ENCODE results near the gene MYO1D.
A peak's percentile ranks its signal among the peaks of the same experiment; 100 is the strongest.

The MYO1D gene

DNA sequence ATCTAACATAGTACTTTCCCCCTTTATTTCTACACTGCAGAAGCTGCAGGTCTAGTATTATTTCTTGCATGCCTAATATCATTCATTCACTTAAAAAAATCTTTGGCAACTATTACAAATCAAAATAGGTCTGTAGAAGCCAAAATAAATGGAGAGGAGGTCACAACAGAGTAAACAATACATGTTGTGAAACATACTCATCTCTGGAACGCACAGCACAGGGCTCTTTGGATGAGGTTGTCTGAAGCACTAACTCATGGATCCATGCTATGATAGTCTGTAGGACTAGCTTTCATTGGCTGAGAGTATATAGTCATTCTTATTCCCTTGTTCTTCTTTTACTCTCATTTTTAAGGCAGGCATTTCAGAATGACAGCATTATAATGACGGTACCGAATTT is 21.3 kb downstream of the MYO1D start:
- H3K4me3 ChIP-seq (ENCODE audit: low read length) = no peak overlapping the region

DNA sequence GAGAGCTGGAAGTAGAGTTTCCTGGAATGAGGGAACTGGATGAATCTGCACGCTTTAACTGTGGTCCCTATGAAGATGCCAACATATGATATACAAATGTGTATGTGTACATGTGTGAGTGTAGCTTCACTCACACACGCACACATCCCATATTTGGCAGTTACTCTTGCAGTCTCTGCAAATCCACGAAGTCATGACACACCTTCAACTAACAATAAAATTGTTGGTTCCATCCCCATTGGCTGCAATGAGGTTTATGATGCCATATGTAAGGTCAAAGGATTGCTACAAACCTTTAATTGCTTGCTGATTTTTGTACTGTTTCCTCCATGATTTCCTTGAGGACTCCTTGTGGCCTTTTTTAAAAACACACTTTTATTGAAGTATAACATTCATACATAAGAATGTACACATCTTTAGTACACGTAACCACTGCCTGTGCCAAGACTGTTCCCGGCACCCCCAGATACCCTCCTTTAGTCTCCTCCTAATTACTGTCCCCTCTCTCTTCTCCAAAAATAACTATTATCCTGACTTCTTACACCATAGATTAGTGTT is 22.0 kb downstream of the MYO1D start:
- no peak overlapping the region for H3K27ac ChIP-seq (ENCODE audit: low read length)
- no peak overlapping the region for H3K4me2 ChIP-seq (ENCODE audit: low read depth, low read length)
- H2AFZ ChIP-seq (ENCODE audit: low read length) = no peak overlapping the region
- no peaks in the 10 kb centered on the region for H3K36me3 ChIP-seq (replicated peaks; ENCODE audit: insufficient read depth, low read length)
- H3K79me2 ChIP-seq (ENCODE audit: low read length) = peaks cover 97% of the 10 kb centered on the region
- H3K9ac ChIP-seq (ENCODE audit: low read length) = no peak overlapping the region
- no peaks in the 10 kb centered on the region for H3K27me3 ChIP-seq (replicated peaks; ENCODE audit: insufficient read depth, low read length)
- H3K9me3 ChIP-seq (replicated peaks; ENCODE audit: insufficient read depth, low read length) = no peaks in the 10 kb centered on the region
- TF ChIP-seq, protein P1, sequence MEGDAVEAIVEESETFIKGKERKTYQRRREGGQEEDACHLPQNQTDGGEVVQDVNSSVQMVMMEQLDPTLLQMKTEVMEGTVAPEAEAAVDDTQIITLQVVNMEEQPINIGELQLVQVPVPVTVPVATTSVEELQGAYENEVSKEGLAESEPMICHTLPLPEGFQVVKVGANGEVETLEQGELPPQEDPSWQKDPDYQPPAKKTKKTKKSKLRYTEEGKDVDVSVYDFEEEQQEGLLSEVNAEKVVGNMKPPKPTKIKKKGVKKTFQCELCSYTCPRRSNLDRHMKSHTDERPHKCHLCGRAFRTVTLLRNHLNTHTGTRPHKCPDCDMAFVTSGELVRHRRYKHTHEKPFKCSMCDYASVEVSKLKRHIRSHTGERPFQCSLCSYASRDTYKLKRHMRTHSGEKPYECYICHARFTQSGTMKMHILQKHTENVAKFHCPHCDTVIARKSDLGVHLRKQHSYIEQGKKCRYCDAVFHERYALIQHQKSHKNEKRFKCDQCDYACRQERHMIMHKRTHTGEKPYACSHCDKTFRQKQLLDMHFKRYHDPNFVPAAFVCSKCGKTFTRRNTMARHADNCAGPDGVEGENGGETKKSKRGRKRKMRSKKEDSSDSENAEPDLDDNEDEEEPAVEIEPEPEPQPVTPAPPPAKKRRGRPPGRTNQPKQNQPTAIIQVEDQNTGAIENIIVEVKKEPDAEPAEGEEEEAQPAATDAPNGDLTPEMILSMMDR (IDR thresholded peaks at IDR 0.05; ENCODE audit: low read length) = peak; percentile 11; the same call in 1 of the 2 replicates
- no peak for TF ChIP-seq EZH2phosphoT487 (IDR thresholded peaks at IDR 0.05; ENCODE audit: low read length)
- H3F3A ChIP-seq (ENCODE audit: insufficient read depth, low read length) = no peaks in the 10 kb centered on the region; the same call in 1 of the 2 replicates
- H3K9me2 ChIP-seq (replicated peaks; ENCODE audit: insufficient read depth, low read length) = no peaks in the 10 kb centered on the region
- H4K20me1 ChIP-seq (ENCODE audit: insufficient read depth, low read length) = no peaks in the 10 kb centered on the region
- no peak for DNase-seq
- H3K4me1 ChIP-seq (ENCODE audit: low read length) = peaks cover 8% of the 10 kb centered on the region
- no peak overlapping the region for H3K4me3 ChIP-seq (ENCODE audit: low read length)

More for the DNA sequence above, 21.3 kb downstream of the MYO1D start:
- peaks cover 3% of the 10 kb centered on the region; the same call in 1 of the 2 replicates for H3F3A ChIP-seq (ENCODE audit: insufficient read depth, low read length)
- H3K36me3 ChIP-seq (replicated peaks; ENCODE audit: insufficient read depth, low read length) = no peaks in the 10 kb centered on the region
- no peak overlapping the region for H3K9ac ChIP-seq (ENCODE audit: low read length)
- H3K9me3 ChIP-seq (replicated peaks; ENCODE audit: insufficient read depth, low read length) = no peaks in the 10 kb centered on the region
- no peak for DNase-seq
- H3K27me3 ChIP-seq (replicated peaks; ENCODE audit: insufficient read depth, low read length) = no peaks in the 10 kb centered on the region
- H3K4me1 ChIP-seq (ENCODE audit: low read length) = peaks cover 16% of the 10 kb centered on the region
- H4K20me1 ChIP-seq (ENCODE audit: insufficient read depth, low read length) = no peaks in the 10 kb centered on the region
- no peak overlapping the region for H3K27ac ChIP-seq (ENCODE audit: low read length)
- H3K4me2 ChIP-seq (ENCODE audit: low read depth, low read length) = no peak overlapping the region
- no peak overlapping the region for H2AFZ ChIP-seq (ENCODE audit: low read length)
- TF ChIP-seq, protein P1 (IDR thresholded peaks at IDR 0.05; ENCODE audit: low read length) = no peak
- peaks cover 97% of the 10 kb centered on the region for H3K79me2 ChIP-seq (ENCODE audit: low read length)
- H3K9me2 ChIP-seq (replicated peaks; ENCODE audit: insufficient read depth, low read length) = no peaks in the 10 kb centered on the region

DNA sequence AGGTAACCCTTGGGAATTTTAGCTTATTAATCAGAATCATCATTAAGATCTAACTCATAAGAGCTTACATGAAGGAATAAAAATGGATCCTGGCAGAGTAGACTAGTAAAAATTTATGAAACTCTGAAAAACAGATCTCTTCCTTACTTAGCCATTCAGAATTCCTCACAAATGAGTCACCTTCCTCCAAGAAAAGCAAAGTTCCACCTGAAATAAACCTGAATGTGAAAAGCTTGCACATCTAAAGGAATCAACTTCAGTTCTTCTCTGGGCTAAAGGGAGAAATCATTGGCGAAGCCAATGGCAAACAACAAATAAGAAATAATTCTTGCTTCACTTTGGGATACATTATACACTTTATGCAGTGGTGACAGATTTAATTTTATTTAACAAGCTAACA is 22.7 kb downstream of the MYO1D start:
- DNase-seq = no peak
- H3K79me2 ChIP-seq (ENCODE audit: low read length) = peaks cover 92% of the 10 kb centered on the region
- H3K4me1 ChIP-seq (ENCODE audit: low read length) = peaks cover 6% of the 10 kb centered on the region; the same call in 1 of the 2 replicates
- no peaks in the 10 kb centered on the region for H3K9me2 ChIP-seq (replicated peaks; ENCODE audit: insufficient read depth, low read length)
- H3K36me3 ChIP-seq (replicated peaks; ENCODE audit: insufficient read depth, low read length) = no peaks in the 10 kb centered on the region
- TF ChIP-seq EZH2 (optimal IDR thresholded peaks at IDR 0.05; ENCODE audit: low read depth, low read length) = no peak
- TF ChIP-seq, protein P1 (IDR thresholded peaks at IDR 0.05; ENCODE audit: low read length) = no peak
- no peak for TF ChIP-seq EZH2phosphoT487 (IDR thresholded peaks at IDR 0.05; ENCODE audit: low read length)
- no peak overlapping the region for H3K27ac ChIP-seq (ENCODE audit: low read length)
- H3K4me3 ChIP-seq (ENCODE audit: low read length) = no peak overlapping the region
- H3K27me3 ChIP-seq (replicated peaks; ENCODE audit: insufficient read depth, low read length) = no peaks in the 10 kb centered on the region
- H3K9me3 ChIP-seq (replicated peaks; ENCODE audit: insufficient read depth, low read length) = no peaks in the 10 kb centered on the region
- no peak overlapping the region for H3K9ac ChIP-seq (ENCODE audit: low read length)
- H3K4me2 ChIP-seq (ENCODE audit: low read depth, low read length) = no peak overlapping the region
- no peaks in the 10 kb centered on the region; the same call in 1 of the 2 replicates for H3F3A ChIP-seq (ENCODE audit: insufficient read depth, low read length)
- no peak overlapping the region for H2AFZ ChIP-seq (ENCODE audit: low read length)
- H4K20me1 ChIP-seq (ENCODE audit: insufficient read depth, low read length) = no peaks in the 10 kb centered on the region

Data from MM.1S (cell line).